ENCODE results near the gene HOXA3. TPM values are rescaled to one million over a fixed set of nuclear protein-coding genes. Genes with fewer than 3 reads are reported as not detected.

The HOXA3 gene
- total RNA-seq, 4 donors from 2014 or later = 3.6 to 8.7 (median 6.6) TPM

GRCh38 chr7:27175626-27176523 is 23.5 kb upstream of the HOXA3 start:
- no peak for DNase-seq
- Histone ChIP-seq H3K27me3 (peaks cover 42 to 100% (median 73%) of the 10 kb centered on the region in 4 donors), H3K4me3 (no peak overlapping the region), H3K9me3 (no peaks in the 10 kb centered on the region), H3K4me1 (peaks cover 26 to 48% (median 31%) of the 10 kb centered on the region in 3 donors), H3K36me3 (no peaks in the 10 kb centered on the region), H3K27ac (no peak overlapping the region)
- TF ChIP-seq POLR2A (IDR thresholded peaks at IDR 0.05) (no peak), CTCF (IDR thresholded peaks at IDR 0.05) (no peak)
- 79 to 80% methylated on average over 12 to 19 of the region's 40 CpGs for WGBS, 2 donors
- intact Hi-C loops (cut with DNase I) = no loop called here

- peaks cover 27 to 49% (median 31%) of the 10 kb centered on the region in 3 donors for H3K4me1 ChIP-seq
- WGBS, 2 donors = 64 to 68% methylated on average over 4 to 7 of the region's 12 CpGs
- H3K27ac ChIP-seq = no peak overlapping the region
Observed at GRCh38 chr7:27174874-27175625, 22.7 kb upstream of the HOXA3 start.

GRCh38 chr7:27173956-27174873 is 21.8 kb upstream of the HOXA3 start, which contains the start of gene HOXA10:
TSS of gene HOXA10 (minus strand) at chr7:27174320. CDS start at chr7:27174306, 14 bp downstream.
- WGBS, 2 donors = 25 to 30% methylated on average over 5 to 17 of the region's 82 CpGs
- no peak for DNase-seq
- Histone ChIP-seq H3K27ac (no peak within 1 kb of the TSS), H3K27me3 (peaks cover 52 to 100% (median 72%) of the 10 kb centered on the region in 4 donors), H3K36me3 (no peaks in the 10 kb centered on the region), H3K4me3 (peak within 1 kb of the TSS; percentile 19 to 70 (median 46)), H3K4me1 (peaks cover 29 to 49% (median 33%) of the 10 kb centered on the region in 3 donors), H3K9me3 (no peaks in the 10 kb centered on the region)
- intact Hi-C loops (cut with DNase I) = no loop called here
- no peak for TF ChIP-seq CTCF (IDR thresholded peaks at IDR 0.05)
- TF ChIP-seq POLR2A (IDR thresholded peaks at IDR 0.05) = no peak

More at GRCh38 chr7:27174874-27175625, 22.7 kb upstream of the HOXA3 start:
- intact Hi-C loops (cut with DNase I) = no loop called here
- no peak for DNase-seq
- Histone ChIP-seq H3K9me3 (no peaks in the 10 kb centered on the region), H3K4me3 (no peak overlapping the region), H3K27me3 (peaks cover 46 to 100% (median 73%) of the 10 kb centered on the region in 4 donors), H3K36me3 (no peaks in the 10 kb centered on the region)
- TF ChIP-seq POLR2A (IDR thresholded peaks at IDR 0.05) = no peak
- no peak for TF ChIP-seq CTCF (IDR thresholded peaks at IDR 0.05)

GRCh38 chr7:27173511-27173955 is 21.1 kb upstream of the HOXA3 start:
- intact Hi-C loops (cut with DNase I) = no loop called here
- Histone ChIP-seq H3K27ac (no peak overlapping the region), H3K4me1 (peaks cover 29 to 54% (median 34%) of the 10 kb centered on the region in 3 donors), H3K36me3 (no peaks in the 10 kb centered on the region), H3K27me3 (peaks cover 50 to 100% (median 69%) of the 10 kb centered on the region in 4 donors), H3K4me3 (peak overlapping the region; percentile 19 to 70 (median 46)), H3K9me3 (no peaks in the 10 kb centered on the region)
- no peak for DNase-seq
- 0% methylated on average over 1 of the region's 59 CpGs; no CpG with 5 or more reads in 1 of the 2 donors for WGBS, 2 donors
- TF ChIP-seq CTCF (IDR thresholded peaks at IDR 0.05) (no peak), POLR2A (IDR thresholded peaks at IDR 0.05) (no peak)

All from esophagus squamous epithelium (tissue), 5 donors.